Spleen (tissue), 11 donors: ENCODE data around the gene ABTB2. TPM values are rescaled to one million over a fixed set of nuclear protein-coding genes. Genes with fewer than 3 reads are reported as not detected.

Source experiments
- DNase-seq: peaks from one replicate; pipeline ENCODE4 v3.0.0-alpha.2; 2020
- H3K27ac ChIP-seq, 8 donors: fragments of 200-600 bp; sonication (generic) in 7 of 8; 1 replicate in 4 of 8; 2 replicates in 4 of 8; pipeline versions ENCODE4 v1.5.0 to v1.8.0; 2016 to 2021; ENCODE audit warnings: inconsistent platforms in 4 of 8, mild to moderate bottlenecking in 4 of 8, moderate library complexity in 1 of 8
- H3K27me3 ChIP-seq, 7 donors: fragments of 200-600 bp; sonication (generic) in 6 of 7; replicated peaks in 1 of 7; 1 replicate in 4 of 7; 2 replicates in 3 of 7; pipeline versions ENCODE4 v1.5.0 to v1.8.0; 2016 to 2021; ENCODE audit warnings: inconsistent platforms in 3 of 7, mild to moderate bottlenecking in 1 of 7
- H3K36me3 ChIP-seq, 6 donors: fragments of 200-600 bp; sonication (generic) in 5 of 6; 1 replicate in 4 of 6; 2 replicates in 2 of 6; pipeline versions ENCODE4 v1.5.0 to v1.8.0; 2016 to 2021; ENCODE audit warnings: inconsistent platforms in 2 of 6
- H3K4me1 ChIP-seq, 6 donors: fragments of 200-600 bp; sonication (generic) in 5 of 6; 1 replicate in 3 of 6; 2 replicates in 3 of 6; pipeline versions ENCODE4 v1.5.0 to v1.8.0; 2016 to 2021; ENCODE audit warnings: inconsistent platforms in 3 of 6
- H3K4me3 ChIP-seq, 8 donors: fragments of 200-600 bp; sonication (generic) in 7 of 8; 1 replicate in 4 of 8; 2 replicates in 4 of 8; pipeline versions ENCODE4 v1.5.0 to v1.8.0; 2016 to 2021; ENCODE audit warnings: inconsistent platforms in 4 of 8, mild to moderate bottlenecking in 4 of 8, moderate library complexity in 2 of 8
- H3K9me3 ChIP-seq, 8 donors: fragments of 200-600 bp; sonication (generic) in 7 of 8; 1 replicate in 4 of 8; 2 replicates in 4 of 8; pipeline versions ENCODE4 v1.5.0 to v1.8.0; 2016 to 2021; ENCODE audit warnings: inconsistent platforms in 4 of 8
- POLR2A ChIP-seq, 3 donors: fragments of 450-650 bp; IDR thresholded peaks; one replicate each; pipeline ENCODE4 v1.5.1; 2017; ENCODE audit warnings: antibody characterized with exemption in 3 of 3, mild to moderate bottlenecking in 1 of 3
- POLR2AphosphoS5 ChIP-seq, 3 donors: sonication (generic); formaldehyde crosslinking; IDR thresholded peaks; one replicate each; pipeline ENCODE4 v1.5.1; 2017; ENCODE audit warnings: antibody characterized with exemption in 3 of 3
- WGBS, 5 donors: extraction: QIAGEN DNeasy Blood & Tissue Kit in 3 of 5; methylation state at CpG; one replicate each; pipeline versions ENCODE4 v1.1.5 to v1.1.7; 2013 to 2018; 5-methylcytosine and 5-hydroxymethylcytosine counted together
- intact Hi-C: fragments of 100-400 bp; cut with DNase I; formaldehyde crosslinking; loops from one replicate; pipeline ENCODE4 v1.15.0; 2023; ENCODE audit warnings: low total_unique reads
- polyA plus RNA-seq, 3 donors: library from polyadenylated mRNA; stranded (reverse); fragments of 200-250 nt; gene quantifications; one replicate each; pipeline ENCODE4 v1.2.1, GENCODE V29; 2013
- total RNA-seq, 7 donors: library from RNA; depleted of rRNA in 3 of 7; stranded (reverse); fragments of >200 nt in 3 of 7; fragmentation: NEBNext Ultra II Directional in 4 of 7; extraction: Animal tissue kit (Norgen Biotek cat#: 25700) in 4 of 7; gene quantifications; one replicate each; pipeline versions ENCODE4 v1.1.0 to v1.2.1, GENCODE V29; 2016 to 2021
- TF ChIP-seq, protein P1 (sequence below), 11 experiments: fragments of 200-600 bp in 7 of 11; fragments of 450-650 bp in 4 of 11; sonication (generic) in 4 of 11; IDR thresholded peaks in 8 of 11; conservative IDR thresholded peaks in 3 of 11; 1 replicate in 7 of 11; 2 replicates in 4 of 11; pipeline versions ENCODE4 v1.4.0 to v1.8.0; 2016 to 2021; ENCODE audit warnings: antibody characterized with exemption in 11 of 11, inconsistent platforms in 4 of 11, mild to moderate bottlenecking in 1 of 11
- donor health status: healthy with polysubstance abuse.
- donor health status: DM: no; HTN: no; CAD: no; lungs with moderate emphysema.
- donor health status: DM: no; HTN: no; CAD: no.
- donor health status: Bipolar disorder and iron deficiency.
- donor health status: healthy.
- donor health status: DM: no; HTN: no; CAD: no.
- donor health status: DM: yes; HTN: yes; CAD: no.

The ABTB2 gene
- total and polyA plus RNA-seq, 10 donors: 0.41 to 2.9 (median 1.7) TPM

DNA sequence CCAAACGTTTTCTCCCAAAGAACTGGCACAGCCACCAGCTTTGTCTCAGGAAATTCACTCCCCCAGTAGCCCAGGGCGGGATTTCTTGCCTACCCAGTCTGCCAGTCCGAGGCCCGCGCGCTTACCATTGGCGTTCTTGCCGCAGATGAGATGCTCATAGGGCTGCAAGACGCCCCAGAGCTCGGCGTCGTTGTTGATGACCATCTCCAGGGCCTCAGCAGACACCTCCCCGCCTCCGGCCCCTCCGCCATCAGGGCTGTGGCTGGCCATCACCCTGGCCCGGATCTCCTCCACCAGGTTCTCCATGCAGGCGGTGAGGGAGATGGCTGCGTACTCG lies 1.3 kb downstream of the ABTB2 start:
- peaks cover 14 to 48% (median 35%) of the 10 kb centered on the region in 6 donors for H3K4me1 ChIP-seq
- intact Hi-C loops: no loop called here
- H3K27me3 ChIP-seq: peaks cover 0 to 54% (median 23%) of the 10 kb centered on the region in 7 donors
- TF ChIP-seq POLR2AphosphoS5 (IDR thresholded peaks at IDR 0.05): no peak
- TF ChIP-seq, protein P1, sequence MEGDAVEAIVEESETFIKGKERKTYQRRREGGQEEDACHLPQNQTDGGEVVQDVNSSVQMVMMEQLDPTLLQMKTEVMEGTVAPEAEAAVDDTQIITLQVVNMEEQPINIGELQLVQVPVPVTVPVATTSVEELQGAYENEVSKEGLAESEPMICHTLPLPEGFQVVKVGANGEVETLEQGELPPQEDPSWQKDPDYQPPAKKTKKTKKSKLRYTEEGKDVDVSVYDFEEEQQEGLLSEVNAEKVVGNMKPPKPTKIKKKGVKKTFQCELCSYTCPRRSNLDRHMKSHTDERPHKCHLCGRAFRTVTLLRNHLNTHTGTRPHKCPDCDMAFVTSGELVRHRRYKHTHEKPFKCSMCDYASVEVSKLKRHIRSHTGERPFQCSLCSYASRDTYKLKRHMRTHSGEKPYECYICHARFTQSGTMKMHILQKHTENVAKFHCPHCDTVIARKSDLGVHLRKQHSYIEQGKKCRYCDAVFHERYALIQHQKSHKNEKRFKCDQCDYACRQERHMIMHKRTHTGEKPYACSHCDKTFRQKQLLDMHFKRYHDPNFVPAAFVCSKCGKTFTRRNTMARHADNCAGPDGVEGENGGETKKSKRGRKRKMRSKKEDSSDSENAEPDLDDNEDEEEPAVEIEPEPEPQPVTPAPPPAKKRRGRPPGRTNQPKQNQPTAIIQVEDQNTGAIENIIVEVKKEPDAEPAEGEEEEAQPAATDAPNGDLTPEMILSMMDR (IDR thresholded peaks at IDR 0.05 in 8 of 11, conservative IDR thresholded peaks at IDR 0.05 in 3 of 11): no peak
- no peak for TF ChIP-seq POLR2A (IDR thresholded peaks at IDR 0.05)
- H3K36me3 ChIP-seq: no peaks in the 10 kb centered on the region
- H3K4me3 ChIP-seq: peak overlapping the region; percentile 49 to 78 (median 64)
- DNase-seq: no peak
- 4 to 10% (median 8%) methylated on average over 16 to 19 of the region's 19 CpGs for WGBS, 5 donors
- H3K9me3 ChIP-seq: no peaks in the 10 kb centered on the region
- no peak overlapping the region for H3K27ac ChIP-seq

DNA sequence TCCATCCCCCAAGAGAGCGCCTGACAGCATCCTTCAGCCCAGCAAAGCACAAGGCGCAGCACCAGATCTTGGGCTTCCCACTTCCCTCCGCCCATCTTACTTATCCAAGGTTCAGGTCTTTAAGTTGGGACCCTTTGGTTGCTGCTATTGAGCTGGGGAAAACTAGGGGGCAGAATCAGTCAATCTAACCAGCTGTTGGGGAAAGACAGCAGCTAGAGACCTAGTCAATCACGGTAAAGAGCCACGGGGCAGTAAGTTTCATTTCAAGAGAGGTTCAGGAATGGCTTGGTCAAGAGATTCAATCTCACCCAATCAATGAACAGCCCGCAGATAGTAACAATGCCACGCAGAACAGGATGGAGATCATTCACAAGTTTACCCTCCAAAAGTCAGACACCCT lies 1.7 kb downstream of the ABTB2 start:
- DNase-seq: no peak
- peaks cover 14 to 48% (median 35%) of the 10 kb centered on the region in 6 donors for H3K4me1 ChIP-seq
- intact Hi-C loops: no loop called here
- H3K9me3 ChIP-seq: no peaks in the 10 kb centered on the region
- H3K36me3 ChIP-seq: no peaks in the 10 kb centered on the region
- H3K27ac ChIP-seq: no peak overlapping the region
- 36 to 48% (median 45%) methylated on average over 7 of the region's 7 CpGs for WGBS, 5 donors
- TF ChIP-seq, protein P1 (IDR thresholded peaks at IDR 0.05 in 8 of 11, conservative IDR thresholded peaks at IDR 0.05 in 3 of 11): no peak
- TF ChIP-seq POLR2A (IDR thresholded peaks at IDR 0.05) (no peak), POLR2AphosphoS5 (IDR thresholded peaks at IDR 0.05) (no peak)
- peaks cover 0 to 52% (median 23%) of the 10 kb centered on the region in 7 donors for H3K27me3 ChIP-seq
- peak overlapping the region in 4 of 8 donors; percentile 60 to 78 (median 70) for H3K4me3 ChIP-seq

DNA sequence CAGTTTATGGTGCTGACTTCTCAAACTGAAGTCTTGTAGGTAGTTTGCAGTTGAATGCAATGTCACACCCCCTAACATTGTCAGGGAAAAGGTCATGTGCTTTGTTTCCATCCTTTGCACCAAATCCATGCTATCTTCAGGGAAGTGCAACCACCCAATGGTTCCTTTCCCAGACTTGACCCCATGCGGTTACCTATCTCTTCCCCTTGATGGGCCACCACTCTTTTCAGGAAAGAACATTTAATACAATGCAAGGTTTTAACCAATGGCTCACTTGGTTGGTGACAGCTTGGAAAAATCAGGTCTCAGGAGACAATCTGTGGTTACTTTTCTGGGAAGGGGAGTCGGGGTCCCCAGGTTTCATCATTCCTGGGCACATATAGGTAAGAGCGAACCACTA lies 2.1 kb downstream of the ABTB2 start:
- Histone ChIP-seq H3K4me1 (peaks cover 14 to 48% (median 35%) of the 10 kb centered on the region in 6 donors), H3K27ac (no peak overlapping the region), H3K4me3 (peak overlapping the region in 4 of 8 donors; percentile 60 to 78 (median 70)), H3K9me3 (no peaks in the 10 kb centered on the region), H3K27me3 (peaks cover 0 to 52% (median 23%) of the 10 kb centered on the region in 7 donors), H3K36me3 (no peaks in the 10 kb centered on the region)
- no peak for DNase-seq
- TF ChIP-seq, protein P1 (IDR thresholded peaks at IDR 0.05 in 8 of 11, conservative IDR thresholded peaks at IDR 0.05 in 3 of 11): no peak
- TF ChIP-seq POLR2AphosphoS5 (IDR thresholded peaks at IDR 0.05) (no peak), POLR2A (IDR thresholded peaks at IDR 0.05) (no peak)
- intact Hi-C loops: no loop called here
- 73 to 91% (median 82%) methylated on average over 3 of the region's 3 CpGs for whole genome bisulfite sequencing, 5 donors

DNA sequence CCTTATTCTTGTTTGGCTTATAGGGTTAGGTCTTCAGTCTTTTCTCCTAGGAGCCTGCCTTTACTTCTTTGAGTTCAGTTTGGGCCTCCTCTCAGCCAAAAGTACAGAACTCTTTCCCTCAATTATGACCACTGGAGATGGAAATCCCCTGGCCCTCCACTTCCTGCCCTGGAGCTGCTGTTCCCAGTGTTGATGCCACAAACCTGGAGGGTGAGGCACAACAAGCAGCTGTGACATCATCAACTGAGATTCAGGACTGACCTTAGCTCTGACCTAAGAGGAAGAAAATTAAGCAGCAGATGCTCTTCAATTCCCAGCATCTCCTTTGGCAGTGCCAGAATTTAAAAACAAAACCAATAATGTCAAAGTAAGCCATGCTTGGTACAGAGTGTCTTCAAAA lies 3.0 kb downstream of the ABTB2 start:
- intact Hi-C loops: no loop called here
- Histone ChIP-seq H3K27me3 (peaks cover 0 to 52% (median 23%) of the 10 kb centered on the region in 7 donors), H3K9me3 (no peaks in the 10 kb centered on the region), H3K36me3 (no peaks in the 10 kb centered on the region), H3K4me3 (no peak overlapping the region), H3K27ac (no peak overlapping the region), H3K4me1 (peaks cover 14 to 47% (median 35%) of the 10 kb centered on the region in 6 donors)
- DNase-seq: no peak
- TF ChIP-seq, protein P1 (IDR thresholded peaks at IDR 0.05 in 8 of 11, conservative IDR thresholded peaks at IDR 0.05 in 3 of 11): no peak
- TF ChIP-seq POLR2AphosphoS5 (IDR thresholded peaks at IDR 0.05): no peak
- no peak for TF ChIP-seq POLR2A (IDR thresholded peaks at IDR 0.05)
